WTC11 (cell line): Measurements from ENCODE around the gene SPAG4. TPM values are rescaled to one million over a fixed set of nuclear protein-coding genes. Genes with fewer than 3 reads are reported as not detected.

Experiments used
- AFF4 ChIP-seq: sonication (generic); formaldehyde crosslinking; IDR thresholded peaks from 2 replicates; pipeline ENCODE4 v1.8.1; 2023; ENCODE audit warnings: mild to moderate bottlenecking, missing genetic modification reagents, borderline replicate concordance
- ATF2 ChIP-seq: sonication (generic); formaldehyde crosslinking; IDR thresholded peaks from 2 replicates; pipeline ENCODE4 v1.8.1; 2022; ENCODE audit warnings: low read depth, missing genetic modification reagents, borderline replicate concordance
- E2F1 ChIP-seq: sonication (generic); formaldehyde crosslinking; IDR thresholded peaks from 2 replicates; pipeline ENCODE4 v1.8.0; 2022; ENCODE audit warnings: mild to moderate bottlenecking, missing genetic modification reagents
- ELF4 ChIP-seq: sonication (generic); formaldehyde crosslinking; IDR thresholded peaks from 2 replicates; pipeline ENCODE4 v1.8.1; 2022; ENCODE audit warnings: low read depth, mild to moderate bottlenecking, moderate library complexity, missing genetic modification reagents
- FOXP1 ChIP-seq: sonication (generic); formaldehyde crosslinking; IDR thresholded peaks from 2 replicates; pipeline ENCODE4 v1.8.0; 2022; ENCODE audit warnings: missing genetic modification reagents, mild to moderate bottlenecking, moderate library complexity, borderline replicate concordance
- GTF2I ChIP-seq: fragments of 250-450 bp; sonication (Bioruptor Pico); conservative IDR thresholded peaks from 2 replicates; pipeline ENCODE4 v1.4.0; 2021; ENCODE audit warnings: mild to moderate bottlenecking
- HMGA2 ChIP-seq: fragments of 250-450 bp; sonication (Bioruptor Pico); IDR thresholded peaks from 2 replicates; pipeline ENCODE4 v1.4.0; 2021; ENCODE audit warnings: mild to moderate bottlenecking, moderate library complexity
- IRF1 ChIP-seq: sonication (generic); formaldehyde crosslinking; IDR thresholded peaks from 2 replicates; pipeline ENCODE4 v1.8.0; 2023; ENCODE audit warnings: missing genetic modification reagents
- NFE2L1 ChIP-seq: sonication (generic); formaldehyde crosslinking; IDR thresholded peaks from 2 replicates; pipeline ENCODE4 v1.8.1; 2023; ENCODE audit warnings: missing genetic modification reagents
- PRDM15 ChIP-seq: sonication (generic); formaldehyde crosslinking; IDR thresholded peaks from 2 replicates; pipeline ENCODE4 v1.8.0; 2022; ENCODE audit warnings: missing genetic modification reagents
- SMAD3 ChIP-seq: sonication (generic); formaldehyde crosslinking; IDR thresholded peaks from 2 replicates; pipeline ENCODE4 v1.8.0; 2022; ENCODE audit warnings: missing genetic modification reagents, mild to moderate bottlenecking, borderline replicate concordance
- TP53 ChIP-seq: sonication (generic); formaldehyde crosslinking; IDR thresholded peaks from 2 replicates; pipeline ENCODE4 v1.8.1; 2023; ENCODE audit warnings: mild to moderate bottlenecking, missing genetic modification reagents
- ZBTB43 ChIP-seq: sonication (generic); formaldehyde crosslinking; IDR thresholded peaks from 2 replicates; pipeline ENCODE4 v1.8.1; 2023; ENCODE audit warnings: mild to moderate bottlenecking, missing genetic modification reagents
- ZNF317 ChIP-seq: sonication (generic); formaldehyde crosslinking; IDR thresholded peaks from 2 replicates; pipeline ENCODE4 v1.8.1; 2023; ENCODE audit warnings: low read depth, mild to moderate bottlenecking, moderate library complexity, missing genetic modification reagents, borderline replicate concordance
- ZNF532 ChIP-seq: fragments of 250-450 bp; sonication (Bioruptor Pico); IDR thresholded peaks from 2 replicates; pipeline ENCODE4 v1.9.0; 2021; ENCODE audit warnings: mild to moderate bottlenecking, borderline replicate concordance
- total RNA-seq: library from RNA; stranded (reverse); gene quantifications from 3 replicates; pipeline ENCODE4 v1.2.3, GENCODE V29; 2021

The SPAG4 gene
- total RNA-seq, 1 experiment from 2014 or later, result 3.5 TPM

- 0 out of 2 replicates have a peak, but pooled peaks have one; percentile 36 for TF ChIP-seq FOXP1 (CRISPR knock-in tag)
- 0 out of 2 replicates have a peak, but pooled peaks have one; percentile 15 for TF ChIP-seq AFF4
- TF ChIP-seq GTF2I, result peak; percentile 46; the same call in 1 of the 2 replicates
- no peak for TF ChIP-seq IRF1 (CRISPR knock-in tag)
- TF ChIP-seq PRDM15 (CRISPR knock-in tag), result peak; percentile 48; the same call in 1 of the 2 replicates
- TF ChIP-seq HMGA2 (CRISPR knock-in tag), result no peak
- no peak for TF ChIP-seq E2F1 (CRISPR knock-in tag)
- TF ChIP-seq ELF4 (CRISPR knock-in tag), result no peak
- no peak for TF ChIP-seq ATF2 (CRISPR knock-in tag)
- TF ChIP-seq ZBTB43 (CRISPR knock-in tag), result 0 out of 2 replicates have a peak, but pooled peaks have one; percentile 28
- no peak for TF ChIP-seq TP53
- no peak for TF ChIP-seq SMAD3 (CRISPR knock-in tag)
- peak; percentile 43; the same call in 1 of the 2 replicates for TF ChIP-seq NFE2L1 (CRISPR knock-in tag)
- no peak for TF ChIP-seq ZNF317 (CRISPR knock-in tag)
- TF ChIP-seq ZNF532, result no peak
Measured at GRCh38 chr20:35616465-35617396, 1.1 kb downstream of the SPAG4 start (continued).
